AG04450 (cell line): ENCODE measurements around the gene FNDC5. TPM values are rescaled to one million over a fixed set of nuclear protein-coding genes. Genes with fewer than 3 reads are reported as not detected.

Source experiments
- CTCF ChIA-PET: fragments of 300-600, 350-600 bp; formaldehyde crosslinking; extraction: SDS; loops from one replicate; lab custom pipeline; 2022; ENCODE audit warnings: antibody characterized with exemption, inconsistent platforms; lab: Charles Lee
- POLR2A ChIA-PET: fragments of 350-600 bp; formaldehyde crosslinking; extraction: SDS; loops from one replicate; lab custom pipeline; 2021; ENCODE audit warnings: antibody characterized with exemption, inconsistent platforms; lab: Yijun Ruan, JAX
- DNase-seq: peaks from one replicate; pipeline ENCODE4 v3.0.0-alpha.2; 2011; ENCODE audit warnings: low read depth, low spot score
- H3K27ac ChIP-seq: one replicate; pipeline ENCODE4 v1.5.1; 2012; ENCODE audit warnings: low read depth, low read length, control low read depth
- H3K27me3 ChIP-seq: one replicate; pipeline ENCODE4 v1.6.0; 2012; ENCODE audit warnings: low read length; ENCODE audit not compliant: control insufficient read depth, insufficient read depth
- H3K4me3 ChIP-seq: 2 replicates; pipeline ENCODE4 v1.5.1; 2011; ENCODE audit warnings: mild to moderate bottlenecking, low read depth, low read length, control low read depth
- H3K9me3 ChIP-seq: 2 replicates; pipeline ENCODE4 v1.5.1; 2012; ENCODE audit warnings: low read length; ENCODE audit not compliant: control insufficient read depth, insufficient read depth
- polyA plus RNA-seq: library from polyadenylated mRNA; depleted of rRNA; stranded (reverse); fragments of >200 nt; gene quantifications from 2 replicates; pipeline ENCODE4 v1.2.3, GENCODE V29; 2011
- TF ChIP-seq, protein P1 (sequence below): IDR thresholded peaks from 2 replicates; pipeline ENCODE4 v1.5.1; 2011; ENCODE audit warnings: low read depth, low read length, control low read depth, inconsistent platforms

The FNDC5 gene
- polyA plus RNA-seq, 1 experiment: 1.5 TPM

- POLR2A ChIA-PET: no interaction called here
- peak overlapping the region; percentile 2 for H3K27ac ChIP-seq
- H3K9me3 ChIP-seq: no peaks in the 10 kb centered on the region
- TF ChIP-seq, protein P1, sequence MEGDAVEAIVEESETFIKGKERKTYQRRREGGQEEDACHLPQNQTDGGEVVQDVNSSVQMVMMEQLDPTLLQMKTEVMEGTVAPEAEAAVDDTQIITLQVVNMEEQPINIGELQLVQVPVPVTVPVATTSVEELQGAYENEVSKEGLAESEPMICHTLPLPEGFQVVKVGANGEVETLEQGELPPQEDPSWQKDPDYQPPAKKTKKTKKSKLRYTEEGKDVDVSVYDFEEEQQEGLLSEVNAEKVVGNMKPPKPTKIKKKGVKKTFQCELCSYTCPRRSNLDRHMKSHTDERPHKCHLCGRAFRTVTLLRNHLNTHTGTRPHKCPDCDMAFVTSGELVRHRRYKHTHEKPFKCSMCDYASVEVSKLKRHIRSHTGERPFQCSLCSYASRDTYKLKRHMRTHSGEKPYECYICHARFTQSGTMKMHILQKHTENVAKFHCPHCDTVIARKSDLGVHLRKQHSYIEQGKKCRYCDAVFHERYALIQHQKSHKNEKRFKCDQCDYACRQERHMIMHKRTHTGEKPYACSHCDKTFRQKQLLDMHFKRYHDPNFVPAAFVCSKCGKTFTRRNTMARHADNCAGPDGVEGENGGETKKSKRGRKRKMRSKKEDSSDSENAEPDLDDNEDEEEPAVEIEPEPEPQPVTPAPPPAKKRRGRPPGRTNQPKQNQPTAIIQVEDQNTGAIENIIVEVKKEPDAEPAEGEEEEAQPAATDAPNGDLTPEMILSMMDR: no peak
- no peak for DNase-seq
- H3K27me3 ChIP-seq: peaks cover 12% of the 10 kb centered on the region
- CTCF ChIA-PET: interaction anchor here (0.8 kb wide), 1 partner anchor 8 kb away, joined by 3 read pairs; no protein-coding TSS in a partner anchor
- no peak overlapping the region for H3K4me3 ChIP-seq
Observed at GRCh38 chr1:32868085-32868484, 2.6 kb downstream of the FNDC5 start.

DNA sequence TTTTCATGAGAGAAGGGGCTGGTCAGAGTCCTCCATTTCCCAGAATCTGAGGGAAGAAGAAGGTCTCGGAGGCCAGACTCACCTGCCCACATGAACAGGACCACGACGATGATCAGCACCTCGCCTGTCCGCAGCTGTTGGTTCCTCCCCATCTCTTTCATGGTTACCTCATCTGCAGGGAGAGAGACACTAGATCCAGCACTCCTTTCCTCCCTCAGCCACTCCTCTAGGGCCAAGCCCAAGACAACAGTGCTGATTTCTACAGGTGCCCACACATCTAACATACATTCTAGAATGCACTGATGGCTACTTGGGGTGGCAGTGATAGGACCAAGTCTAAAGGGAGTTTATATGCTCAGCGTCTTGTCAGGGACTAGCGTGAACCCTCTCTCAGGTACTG lies 3.0 kb downstream of the FNDC5 start:
- ChIA-PET CTCF (interaction anchor here (0.8 kb wide), 1 partner anchor 8 kb away, joined by 3 read pairs; no protein-coding TSS in a partner anchor), POLR2A (no interaction called here)
- peak overlapping the region; percentile 2 for H3K27ac ChIP-seq
- TF ChIP-seq, protein P1: no peak
- peaks cover 12% of the 10 kb centered on the region for H3K27me3 ChIP-seq
- no peak for DNase-seq
- H3K9me3 ChIP-seq: no peaks in the 10 kb centered on the region
- no peak overlapping the region for H3K4me3 ChIP-seq

DNA sequence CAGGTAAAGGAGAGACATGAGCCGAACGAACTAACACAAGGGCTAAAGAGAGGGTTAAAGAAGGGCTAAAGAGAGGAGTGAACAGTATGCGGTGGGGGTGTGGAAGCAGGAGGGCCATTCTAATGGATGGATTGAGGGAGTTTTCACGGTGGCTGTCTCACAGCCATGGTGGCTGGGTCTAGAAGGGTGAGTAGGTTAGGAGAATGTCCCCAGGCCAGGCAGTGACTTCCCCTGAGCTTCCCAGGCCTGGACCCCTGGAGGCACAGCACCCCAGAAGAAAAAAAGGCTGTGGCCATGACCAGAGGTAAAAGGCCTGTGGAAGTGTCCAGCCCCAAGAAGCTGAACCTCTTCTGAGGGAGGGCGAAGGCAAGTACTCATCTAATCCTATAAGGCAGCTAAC lies 3.6 kb downstream of the FNDC5 start:
- no peaks in the 10 kb centered on the region for H3K9me3 ChIP-seq
- peaks cover 12% of the 10 kb centered on the region for H3K27me3 ChIP-seq
- POLR2A ChIA-PET: no interaction called here
- CTCF ChIA-PET: interaction anchor here (0.8 kb wide), 1 partner anchor 9 kb away, joined by 3 read pairs; no protein-coding TSS in a partner anchor
- no peak for DNase-seq
- H3K4me3 ChIP-seq: no peak overlapping the region
- H3K27ac ChIP-seq: no peak overlapping the region
- TF ChIP-seq, protein P1: no peak

GRCh38 chr1:32865639-32866405 lies 4.9 kb downstream of the FNDC5 start:
- H3K9me3 ChIP-seq: no peaks in the 10 kb centered on the region
- DNase-seq: no peak
- peaks cover 7% of the 10 kb centered on the region for H3K27me3 ChIP-seq
- ChIA-PET CTCF (interaction anchor here (0.9 to 1.8 kb wide), 2 partner anchors 10 to 221 kb away, joined by 3 to 5 read pairs; no protein-coding TSS in a partner anchor), POLR2A (no interaction called here)
- no peak overlapping the region for H3K4me3 ChIP-seq
- H3K27ac ChIP-seq: no peak overlapping the region
- TF ChIP-seq, protein P1: no peak

GRCh38 chr1:32864375-32865019 lies 6.2 kb downstream of the FNDC5 start:
- ChIA-PET POLR2A (no interaction called here), CTCF (no interaction called here)
- H3K27me3 ChIP-seq: peaks cover 2% of the 10 kb centered on the region
- H3K4me3 ChIP-seq: no peak overlapping the region
- DNase-seq: no peak
- no peak overlapping the region for H3K27ac ChIP-seq
- H3K9me3 ChIP-seq: no peaks in the 10 kb centered on the region
- TF ChIP-seq, protein P1: no peak
